ENCODE data around the gene TEAD1.

TEAD1 gene

GRCh38 chr11:12845163-12845562 is 170.9 kb downstream of the TEAD1 start:
- DNase-seq: no peak

GRCh38 chr11:12845739-12846358 is 171.6 kb downstream of the TEAD1 start:
- peak; percentile 95 for DNase-seq

- DNase-seq: no peak
Observed at GRCh38 chr11:12846786-12847615, 172.8 kb downstream of the TEAD1 start.

GRCh38 chr11:12848413-12848812 is 174.2 kb downstream of the TEAD1 start:
- DNase-seq: no peak

- DNase-seq: no peak
Observed at GRCh38 chr11:12853325-12853651, 179.1 kb downstream of the TEAD1 start.

GRCh38 chr11:12853652-12854296 is 179.6 kb downstream of the TEAD1 start:
- DNase-seq: no peak

GRCh38 chr11:12854297-12854661 is 180.1 kb downstream of the TEAD1 start:
- DNase-seq: no peak

- DNase-seq: no peak
Observed at GRCh38 chr11:12854829-12855228, 180.6 kb downstream of the TEAD1 start.

- no peak for DNase-seq
Observed at GRCh38 chr11:12856338-12856737, 182.1 kb downstream of the TEAD1 start.

- no peak for DNase-seq
Observed at GRCh38 chr11:12857572-12857971, 183.4 kb downstream of the TEAD1 start.

GRCh38 chr11:12859872-12860657 is 185.8 kb downstream of the TEAD1 start:
- no peak for DNase-seq

- DNase-seq: no peak
Observed at GRCh38 chr11:12860827-12861226, 186.6 kb downstream of the TEAD1 start.

- no peak for DNase-seq
Observed at GRCh38 chr11:12862696-12863469, 188.7 kb downstream of the TEAD1 start.

- DNase-seq: no peak
Observed at GRCh38 chr11:12863605-12864121, 189.4 kb downstream of the TEAD1 start.

- no peak for DNase-seq
Observed at GRCh38 chr11:12864316-12865156, 190.3 kb downstream of the TEAD1 start.

GRCh38 chr11:12865863-12866595 is 191.8 kb downstream of the TEAD1 start:
- no peak for DNase-seq

- DNase-seq: no peak
Observed at GRCh38 chr11:12867531-12867930, 193.3 kb downstream of the TEAD1 start.

GRCh38 chr11:12868315-12869073 is 194.3 kb downstream of the TEAD1 start:
- no peak for DNase-seq

- no peak for DNase-seq
Observed at GRCh38 chr11:12871241-12871640, 197.0 kb downstream of the TEAD1 start.

GRCh38 chr11:12871788-12872321 is 197.6 kb downstream of the TEAD1 start:
- no peak for DNase-seq
